ENCODE measurements around the gene ATOH8. TPM values are rescaled to one million over a fixed set of nuclear protein-coding genes. Genes with fewer than 3 reads are reported as not detected.

The ATOH8 gene
- total RNA-seq, 1 donor from 2014 or later: 0.52 TPM

- no peak for DNase-seq (ENCODE audit: low read depth)
- no peak for TF ChIP-seq CTCF (conservative IDR thresholded peaks at IDR 0.05; ENCODE audit: low read depth, low read length)
- no peak overlapping the region for H3K4me3 ChIP-seq (ENCODE audit: low read depth, low read length)
Measured at GRCh38 chr2:85730686-85731230, 23.0 kb upstream of the ATOH8 start.

DNA sequence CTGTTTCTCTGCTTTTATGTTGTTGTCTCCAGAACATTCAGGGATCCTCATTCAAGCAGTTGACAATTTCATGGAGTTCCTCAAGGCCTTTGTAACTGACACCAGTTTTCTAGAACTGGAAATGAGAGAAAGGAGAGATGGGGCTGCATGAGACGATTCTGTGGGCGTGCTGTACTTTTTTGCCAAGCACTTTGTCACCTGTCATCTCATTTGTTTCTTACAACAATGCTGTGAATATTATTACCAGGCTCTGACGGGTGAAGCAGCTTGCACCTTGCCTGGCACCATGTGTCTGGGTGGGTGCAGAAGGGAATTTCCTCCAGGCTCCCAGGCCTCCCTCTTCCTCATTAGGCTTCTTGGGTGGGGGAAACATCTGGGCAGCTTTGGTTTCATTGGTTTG lies 22.2 kb upstream of the ATOH8 start:
- no peak for DNase-seq (ENCODE audit: low read depth)
- TF ChIP-seq CTCF (conservative IDR thresholded peaks at IDR 0.05; ENCODE audit: low read depth, low read length): no peak

DNA sequence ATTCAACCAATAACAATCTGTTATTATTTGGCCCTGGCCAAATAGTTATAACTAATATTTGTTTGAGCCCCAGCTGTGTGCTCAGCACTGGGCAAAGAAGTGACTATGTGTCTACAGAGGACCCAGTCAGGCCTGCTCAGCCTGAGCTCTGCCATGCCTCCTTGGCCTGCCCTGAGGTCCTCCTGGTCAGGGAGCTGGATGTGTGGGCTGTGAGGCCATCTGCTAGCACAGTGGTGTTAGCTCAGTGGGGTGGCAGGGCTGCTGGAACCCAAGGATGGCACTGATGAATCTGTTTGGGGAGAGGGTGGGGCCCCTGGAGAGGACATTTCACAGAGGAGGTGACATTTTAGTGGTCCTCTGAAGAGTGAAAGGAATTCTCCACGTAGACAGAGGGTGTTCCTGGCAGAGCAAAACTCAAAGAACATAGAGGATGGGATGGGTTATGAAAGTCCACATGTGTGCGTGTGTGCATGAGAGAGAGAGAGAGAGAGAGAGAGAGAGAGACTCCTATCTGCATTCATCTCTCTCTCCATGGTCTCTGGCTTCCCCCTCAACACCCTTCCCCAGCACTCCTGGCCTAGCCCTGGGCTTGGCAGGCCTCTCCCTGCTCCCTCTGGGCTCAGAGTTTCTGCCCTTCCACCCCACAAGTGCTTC lies 21.2 kb upstream of the ATOH8 start:
- DNase-seq (ENCODE audit: low read depth): no peak

More for the DNA sequence above, 22.2 kb upstream of the ATOH8 start:
- H3K4me3 ChIP-seq (ENCODE audit: low read depth, low read length): no peak overlapping the region

DNA sequence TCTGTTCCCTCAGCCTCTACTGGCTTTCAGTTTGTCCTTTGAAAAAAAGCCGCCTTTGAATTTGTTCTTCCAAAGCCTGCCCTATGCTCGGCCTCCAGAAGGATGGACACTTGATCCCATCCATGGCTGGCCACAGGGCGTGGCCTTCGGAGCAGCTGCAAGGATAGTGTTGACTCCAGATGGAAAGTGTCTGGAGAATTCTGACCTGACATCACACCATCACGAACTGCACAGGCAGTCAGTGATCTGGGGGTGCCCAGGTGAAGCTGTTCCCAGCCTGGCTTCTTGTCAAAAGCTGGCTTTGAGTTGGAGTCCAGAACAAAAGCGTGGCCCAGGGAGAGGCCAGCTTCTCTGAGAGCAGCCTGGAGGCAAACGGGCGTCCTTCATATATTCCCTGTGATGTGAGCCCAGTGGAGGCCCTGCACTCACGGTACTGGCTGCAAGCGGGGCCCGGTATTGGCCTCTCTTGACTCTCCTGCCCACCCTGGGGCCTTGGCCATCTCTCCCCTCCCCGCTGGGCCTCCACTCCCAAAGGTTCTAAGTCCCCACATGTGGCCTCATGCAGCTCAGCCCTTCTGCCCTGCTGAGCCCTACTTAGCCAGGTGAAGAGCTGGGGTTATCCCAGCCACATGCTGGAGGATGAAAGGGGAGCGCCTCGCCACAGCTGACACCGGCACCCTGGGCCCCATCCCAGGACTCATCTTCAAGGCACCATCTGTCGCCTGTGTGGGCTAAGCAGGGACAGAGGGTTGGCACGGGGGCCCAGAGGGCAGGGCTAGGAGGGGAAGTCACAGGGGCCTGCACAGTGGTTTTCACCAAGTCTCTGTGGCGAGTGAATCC lies 20.4 kb upstream of the ATOH8 start:
- TF ChIP-seq CTCF (conservative IDR thresholded peaks at IDR 0.05; ENCODE audit: low read depth, low read length): no peak
- DNase-seq (ENCODE audit: low read depth): no peak

More for the DNA sequence above, 21.2 kb upstream of the ATOH8 start:
- H3K4me3 ChIP-seq (ENCODE audit: low read depth, low read length): no peak overlapping the region
- no peak for TF ChIP-seq CTCF (conservative IDR thresholded peaks at IDR 0.05; ENCODE audit: low read depth, low read length)

DNA sequence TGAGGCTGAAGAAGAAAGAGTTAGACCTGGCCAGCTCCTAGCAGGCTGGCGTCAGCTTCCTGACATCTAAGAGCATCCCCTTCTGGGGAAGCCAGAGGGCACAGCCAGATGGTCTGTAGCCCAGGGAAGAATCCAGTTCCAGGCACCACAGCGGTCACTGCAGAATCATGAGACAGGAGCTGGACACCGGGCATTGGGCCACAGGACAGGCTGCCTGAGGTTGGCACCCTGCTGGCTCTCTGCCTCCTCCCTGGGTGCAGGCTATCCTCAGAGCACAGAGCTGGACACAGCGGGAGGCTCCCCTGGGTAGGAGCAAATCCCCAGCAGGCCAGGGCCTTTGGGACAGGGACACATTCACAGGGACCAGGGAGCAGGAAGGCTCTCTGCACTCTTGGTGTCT lies 19.8 kb upstream of the ATOH8 start:
- DNase-seq (ENCODE audit: low read depth): no peak
- H3K4me3 ChIP-seq (ENCODE audit: low read depth, low read length): no peak overlapping the region
- no peak for TF ChIP-seq CTCF (conservative IDR thresholded peaks at IDR 0.05; ENCODE audit: low read depth, low read length)

More for the DNA sequence above, 20.4 kb upstream of the ATOH8 start:
- no peak overlapping the region for H3K4me3 ChIP-seq (ENCODE audit: low read depth, low read length)

GRCh38 chr2:85734942-85735608 lies 18.7 kb upstream of the ATOH8 start:
- H3K4me3 ChIP-seq (ENCODE audit: low read depth, low read length): no peak overlapping the region
- no peak for TF ChIP-seq CTCF (conservative IDR thresholded peaks at IDR 0.05; ENCODE audit: low read depth, low read length)
- DNase-seq (ENCODE audit: low read depth): no peak

Data from epithelial cell of proximal tubule (primary cell).